ENCODE data around the gene DRD4.
A peak's percentile ranks its signal among the peaks of the same experiment; 100 is the strongest.

DRD4 gene

DNA sequence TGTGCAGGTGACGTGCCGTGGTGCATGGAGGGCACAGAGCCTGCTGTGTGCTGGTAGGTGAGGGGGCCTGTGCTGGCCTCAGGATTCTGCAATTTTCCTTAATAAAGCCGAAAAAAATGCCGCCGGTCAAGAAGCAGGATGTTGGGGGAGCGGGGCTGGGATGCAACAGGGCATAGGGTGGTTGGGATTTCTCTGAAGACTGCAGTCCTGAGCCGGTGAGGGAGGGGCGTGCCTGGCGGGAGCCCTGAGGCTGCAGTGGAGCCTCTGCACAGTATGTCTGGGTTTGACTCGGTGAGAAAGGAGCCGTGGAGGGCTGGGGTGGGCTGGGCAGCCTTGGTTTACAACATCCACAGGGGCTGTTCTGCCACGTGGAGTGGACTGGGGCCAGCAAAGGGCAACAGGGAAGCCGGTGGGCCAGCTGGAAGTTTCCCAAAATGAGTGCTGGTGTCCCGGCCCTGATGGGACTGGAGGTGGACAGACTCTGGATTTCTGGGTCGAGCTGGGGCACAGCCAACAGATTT, 13.7 kb upstream of the DRD4 start:
- Histone ChIP-seq H3K4me1 (ENCODE audit: control insufficient read depth in 1 of 2, insufficient read depth in 2 of 2, low read length in 2 of 2) (peaks cover 0 to 6% of the 10 kb centered on the region in 2 experiments), H3K14ac (ENCODE audit: low read length) (no peak overlapping the region), H3K9ac (ENCODE audit: low read length) (no peak overlapping the region), H3K79me2 (ENCODE audit: control insufficient read depth, insufficient read depth, low read length, poor library complexity) (no peaks in the 10 kb centered on the region), H2BK120ac (ENCODE audit: insufficient read depth, low read length, poor library complexity) (no peak overlapping the region), H4K8ac (ENCODE audit: low read depth, low read length) (no peak overlapping the region), H3K4me2 (ENCODE audit: low read length) (no peak overlapping the region), H3K23ac (ENCODE audit: low read length) (no peak overlapping the region), H2BK12ac (ENCODE audit: low read length) (no peak overlapping the region), H2AFZ (ENCODE audit: insufficient read depth, low read length, poor library complexity) (no peak overlapping the region), H3K36me3 (ENCODE audit: control insufficient read depth in 1 of 2, insufficient read depth in 2 of 2, low read length in 2 of 2) (peaks cover 6 to 9% of the 10 kb centered on the region in 2 experiments), H4K12ac (ENCODE audit: low read depth, low read length) (no peak overlapping the region), H3K4me3 (ENCODE audit: low read depth, low read length) (no peak overlapping the region), H3K18ac (ENCODE audit: low read length) (no peak overlapping the region), H3K27ac (ENCODE audit: low read depth, low read length) (no peak overlapping the region), H3K9me3 (ENCODE audit: insufficient read depth, low read depth, low read length) (peaks cover 1% of the 10 kb centered on the region), H3K27me3 (ENCODE audit: insufficient read depth, low read length) (peaks cover 5% of the 10 kb centered on the region), H2BK5ac (ENCODE audit: low read depth, low read length, poor library complexity) (no peak overlapping the region), H3K4ac (ENCODE audit: low read depth, low read length) (no peak overlapping the region), H4K91ac (ENCODE audit: low read depth, low read length) (no peak overlapping the region), H3K79me1 (ENCODE audit: low read length) (no peaks in the 10 kb centered on the region), H2AK5ac (ENCODE audit: low read length) (no peak overlapping the region)
- DNase-seq, result no peak
- WGBS (ENCODE audit: extremely low coverage, insufficient coverage, insufficient read length), result no CpG with 5 or more reads among the region's 15 CpGs

- no peak overlapping the region for H4K12ac ChIP-seq (ENCODE audit: low read depth, low read length)
- H3K79me2 ChIP-seq (ENCODE audit: control insufficient read depth, insufficient read depth, low read length, poor library complexity), result no peaks in the 10 kb centered on the region
- peaks cover 1% of the 10 kb centered on the region for H3K9me3 ChIP-seq (ENCODE audit: insufficient read depth, low read depth, low read length)
- H3K36me3 ChIP-seq (ENCODE audit: control insufficient read depth in 1 of 2, insufficient read depth in 2 of 2, low read length in 2 of 2), result peaks cover 4 to 8% of the 10 kb centered on the region in 2 experiments
- no peak overlapping the region for H3K9ac ChIP-seq (ENCODE audit: low read length)
- no CpG with 5 or more reads among the region's 25 CpGs for WGBS (ENCODE audit: extremely low coverage, insufficient coverage, insufficient read length)
- peak; percentile 23 to 72 for DNase-seq
- no peak overlapping the region for H3K4me2 ChIP-seq (ENCODE audit: low read length)
- no peak overlapping the region for H2BK120ac ChIP-seq (ENCODE audit: insufficient read depth, low read length, poor library complexity)
- H3K18ac ChIP-seq (ENCODE audit: low read length), result no peak overlapping the region
- H2BK5ac ChIP-seq (ENCODE audit: low read depth, low read length, poor library complexity), result no peak overlapping the region
- H2BK12ac ChIP-seq (ENCODE audit: low read length), result no peak overlapping the region
- H3K4ac ChIP-seq (ENCODE audit: low read depth, low read length), result no peak overlapping the region
- no peak overlapping the region for H4K8ac ChIP-seq (ENCODE audit: low read depth, low read length)
- H3K27ac ChIP-seq (ENCODE audit: low read depth, low read length), result no peak overlapping the region
- no peaks in the 10 kb centered on the region for H3K79me1 ChIP-seq (ENCODE audit: low read length)
- no peak overlapping the region for H2AK5ac ChIP-seq (ENCODE audit: low read length)
- no peak overlapping the region for H4K91ac ChIP-seq (ENCODE audit: low read depth, low read length)
- H3K4me3 ChIP-seq (ENCODE audit: low read depth, low read length), result no peak overlapping the region
- H3K4me1 ChIP-seq (ENCODE audit: control insufficient read depth in 1 of 2, insufficient read depth in 2 of 2, low read length in 2 of 2), result peaks cover 0 to 7% of the 10 kb centered on the region in 2 experiments
- H3K14ac ChIP-seq (ENCODE audit: low read length), result no peak overlapping the region
- H2AFZ ChIP-seq (ENCODE audit: insufficient read depth, low read length, poor library complexity), result no peak overlapping the region
- H3K27me3 ChIP-seq (ENCODE audit: insufficient read depth, low read length), result peaks cover 5% of the 10 kb centered on the region
- H3K23ac ChIP-seq (ENCODE audit: low read length), result no peak overlapping the region
Observed at GRCh38 chr11:623999-624704, 12.9 kb upstream of the DRD4 start.

DNA sequence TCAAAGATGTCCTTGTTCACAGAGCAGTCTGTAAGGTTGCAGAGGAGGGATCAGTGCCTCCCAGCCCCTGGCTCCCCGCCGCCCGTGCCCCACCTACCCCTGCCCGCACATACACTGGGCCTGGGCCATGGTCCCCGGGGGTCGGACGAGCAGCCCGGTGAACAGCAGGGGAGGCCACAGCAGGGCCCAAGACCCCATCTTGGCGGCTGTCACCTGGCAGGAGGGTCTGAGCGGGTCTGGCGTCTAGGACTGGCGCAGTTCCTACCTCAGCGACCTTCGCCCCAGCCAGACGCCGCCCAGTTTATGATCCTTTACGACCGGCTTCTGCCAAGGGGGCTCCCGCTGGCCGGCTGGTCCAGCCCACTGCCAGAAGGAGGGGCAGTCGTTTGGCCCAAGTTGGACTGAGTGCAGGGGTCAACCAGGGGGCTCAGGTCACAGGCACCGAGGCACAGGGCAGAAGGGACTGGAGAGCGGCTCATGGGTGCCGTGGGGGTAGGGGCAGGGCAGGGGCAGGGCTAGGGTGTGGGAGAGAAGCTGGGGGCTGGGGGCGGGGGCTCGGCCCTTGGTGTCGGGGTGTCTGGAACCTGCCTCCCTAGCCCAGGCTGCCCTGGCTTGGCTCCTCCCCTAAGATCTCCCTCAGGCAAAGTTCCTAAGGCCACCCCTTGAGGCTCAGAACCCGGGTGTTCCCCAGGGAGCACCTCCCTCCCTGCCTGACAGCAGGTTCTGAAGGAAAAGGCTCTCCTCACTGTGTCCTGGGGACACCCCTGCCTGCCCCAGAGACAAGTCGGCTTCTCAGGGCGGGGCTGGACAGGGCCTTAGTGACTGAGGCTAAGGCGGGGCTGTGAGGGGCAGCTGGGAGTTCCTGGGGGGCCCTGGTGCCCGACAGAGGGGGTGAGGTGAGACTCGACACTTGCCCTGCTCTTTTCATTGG, 12.1 kb upstream of the DRD4 start, which contains the start of gene CDHR5:
TSS of gene CDHR5 (minus strand) at position 251 of the 931 bp plus-strand sequence. CDS start at position 198, 53 bp downstream.
- Histone ChIP-seq H3K4me3 (ENCODE audit: low read depth, low read length) (no peak within 1 kb of the TSS), H3K14ac (ENCODE audit: low read length) (no peak within 1 kb of the TSS), H2AK5ac (ENCODE audit: low read length) (no peak within 1 kb of the TSS), H3K9me3 (ENCODE audit: insufficient read depth, low read depth, low read length) (peaks cover 1% of the 10 kb centered on the region), H3K79me1 (ENCODE audit: low read length) (no peaks in the 10 kb centered on the region), H2BK12ac (ENCODE audit: low read length) (no peak within 1 kb of the TSS), H3K27ac (ENCODE audit: low read depth, low read length) (no peak within 1 kb of the TSS), H3K4ac (ENCODE audit: low read depth, low read length) (no peak within 1 kb of the TSS), H3K4me2 (ENCODE audit: low read length) (no peak within 1 kb of the TSS), H4K8ac (ENCODE audit: low read depth, low read length) (no peak within 1 kb of the TSS), H3K79me2 (ENCODE audit: control insufficient read depth, insufficient read depth, low read length, poor library complexity) (no peaks in the 10 kb centered on the region), H3K36me3 (ENCODE audit: control insufficient read depth in 1 of 2, insufficient read depth in 2 of 2, low read length in 2 of 2) (peaks cover 0 to 2% of the 10 kb centered on the region in 2 experiments), H4K91ac (ENCODE audit: low read depth, low read length) (no peak within 1 kb of the TSS), H3K27me3 (ENCODE audit: insufficient read depth, low read length) (peaks cover 5% of the 10 kb centered on the region), H3K9ac (ENCODE audit: low read length) (no peak within 1 kb of the TSS), H2AFZ (ENCODE audit: insufficient read depth, low read length, poor library complexity) (no peak within 1 kb of the TSS), H4K12ac (ENCODE audit: low read depth, low read length) (no peak within 1 kb of the TSS), H2BK5ac (ENCODE audit: low read depth, low read length, poor library complexity) (no peak within 1 kb of the TSS), H3K18ac (ENCODE audit: low read length) (no peak within 1 kb of the TSS), H3K4me1 (ENCODE audit: control insufficient read depth in 1 of 2, insufficient read depth in 2 of 2, low read length in 2 of 2) (peaks cover 0 to 7% of the 10 kb centered on the region in 2 experiments), H3K23ac (ENCODE audit: low read length) (no peak within 1 kb of the TSS), H2BK120ac (ENCODE audit: insufficient read depth, low read length, poor library complexity) (no peak within 1 kb of the TSS)
- no peak for DNase-seq
- WGBS (ENCODE audit: extremely low coverage, insufficient coverage, insufficient read length), result no CpG with 5 or more reads among the region's 33 CpGs

GRCh38 chr11:625636-626268, 11.3 kb upstream of the DRD4 start:
- DNase-seq, result no peak
- H3K14ac ChIP-seq (ENCODE audit: low read length), result no peak overlapping the region
- no peak overlapping the region for H3K27ac ChIP-seq (ENCODE audit: low read depth, low read length)
- WGBS (ENCODE audit: extremely low coverage, insufficient coverage, insufficient read length), result no CpG with 5 or more reads among the region's 22 CpGs
- no peak overlapping the region for H2BK12ac ChIP-seq (ENCODE audit: low read length)
- H3K9ac ChIP-seq (ENCODE audit: low read length), result no peak overlapping the region
- H3K79me1 ChIP-seq (ENCODE audit: low read length), result no peaks in the 10 kb centered on the region
- no peak overlapping the region for H4K8ac ChIP-seq (ENCODE audit: low read depth, low read length)
- H3K23ac ChIP-seq (ENCODE audit: low read length), result no peak overlapping the region
- peaks cover 5% of the 10 kb centered on the region for H3K27me3 ChIP-seq (ENCODE audit: insufficient read depth, low read length)
- no peak overlapping the region for H3K4me2 ChIP-seq (ENCODE audit: low read length)
- H2BK120ac ChIP-seq (ENCODE audit: insufficient read depth, low read length, poor library complexity), result no peak overlapping the region
- H2AK5ac ChIP-seq (ENCODE audit: low read length), result no peak overlapping the region
- H3K4ac ChIP-seq (ENCODE audit: low read depth, low read length), result no peak overlapping the region
- peaks cover 0 to 7% of the 10 kb centered on the region in 2 experiments for H3K4me1 ChIP-seq (ENCODE audit: control insufficient read depth in 1 of 2, insufficient read depth in 2 of 2, low read length in 2 of 2)
- H3K79me2 ChIP-seq (ENCODE audit: control insufficient read depth, insufficient read depth, low read length, poor library complexity), result no peaks in the 10 kb centered on the region
- no peak overlapping the region for H2AFZ ChIP-seq (ENCODE audit: insufficient read depth, low read length, poor library complexity)
- no peak overlapping the region for H4K12ac ChIP-seq (ENCODE audit: low read depth, low read length)
- no peak overlapping the region for H3K4me3 ChIP-seq (ENCODE audit: low read depth, low read length)
- H2BK5ac ChIP-seq (ENCODE audit: low read depth, low read length, poor library complexity), result no peak overlapping the region
- no peak overlapping the region for H3K18ac ChIP-seq (ENCODE audit: low read length)
- H3K36me3 ChIP-seq (ENCODE audit: control insufficient read depth in 1 of 2, insufficient read depth in 2 of 2, low read length in 2 of 2), result peaks cover 0 to 2% of the 10 kb centered on the region in 2 experiments
- no peak overlapping the region for H4K91ac ChIP-seq (ENCODE audit: low read depth, low read length)
- H3K9me3 ChIP-seq (ENCODE audit: insufficient read depth, low read depth, low read length), result peaks cover 1% of the 10 kb centered on the region
